HCT116 (cell line): ENCODE measurements around the gene POLA1.

Experiments used
- CBX3 ChIP-seq: IDR thresholded peaks from 2 replicates; pipeline ENCODE4 v1.6.1; 2012; ENCODE audit warnings: low read depth
- EZH2 ChIP-seq: fragments of 200-600 bp; sonication (generic); IDR thresholded peaks from 2 replicates; pipeline ENCODE4 v1.6.1; 2017; ENCODE audit warnings: antibody characterized with exemption, mixed run types
- EZH2phosphoT487 ChIP-seq: fragments of 200-600 bp; IDR thresholded peaks from 2 replicates; pipeline ENCODE4 v1.6.1; 2018; ENCODE audit warnings: antibody characterized with exemption, borderline replicate concordance
- FOSL1 ChIP-seq: IDR thresholded peaks from 2 replicates; pipeline ENCODE4 v1.6.1; 2012; ENCODE audit warnings: low read depth
- JUND ChIP-seq: IDR thresholded peaks from 2 replicates; pipeline ENCODE4 v1.6.1; 2012
- POLR2A ChIP-seq: IDR thresholded peaks from 2 replicates; pipeline ENCODE4 v1.7.0; 2011; ENCODE audit warnings: borderline replicate concordance; ENCODE audit not compliant: insufficient read depth, insufficient read length; ENCODE audit errors: extremely low read depth
- POLR2AphosphoS5 ChIP-seq: IDR thresholded peaks from 2 replicates; pipeline ENCODE4 v1.6.1; 2011; ENCODE audit warnings: mild to moderate bottlenecking, low read depth, low read length, moderate library complexity
- RAD21 ChIP-seq: IDR thresholded peaks from 2 replicates; pipeline ENCODE4 v1.6.1; 2012; ENCODE audit warnings: low read depth, mild to moderate bottlenecking
- SP1 ChIP-seq: IDR thresholded peaks from 2 replicates; pipeline ENCODE4 v1.6.1; 2012; ENCODE audit warnings: low read depth
- YY1 ChIP-seq: IDR thresholded peaks from 2 replicates; pipeline ENCODE4 v1.6.1; 2011; ENCODE audit warnings: low read length, low read depth, moderate library complexity, mild to moderate bottlenecking; ENCODE audit not compliant: insufficient replicate concordance; ENCODE audit errors: extremely low read depth
- TF ChIP-seq, protein P1 (sequence below), 3 experiments: fragments of 200-600 bp in 1 of 3; sonication (generic) in 1 of 3; IDR thresholded peaks in 2 of 3; conservative IDR thresholded peaks in 1 of 3; 2 replicates each; pipeline ENCODE4 v1.5.1; 2012 to 2017; ENCODE audit warnings: low read depth in 2 of 3, low read length in 2 of 3, antibody characterized with exemption in 1 of 3, borderline replicate concordance in 1 of 3, control low read depth in 1 of 3, mild to moderate bottlenecking in 1 of 3, mixed read lengths in 1 of 3, mixed run types in 1 of 3, moderate library complexity in 1 of 3; ENCODE audit not compliant: insufficient read depth in 1 of 3
- TF ChIP-seq, protein P2 (sequence below): IDR thresholded peaks from 2 replicates; pipeline ENCODE4 v1.6.1; 2012; ENCODE audit warnings: low read depth
- TF ChIP-seq, protein P3 (sequence below): IDR thresholded peaks from 2 replicates; pipeline ENCODE4 v1.6.1; 2012
- TF ChIP-seq, protein P4 (sequence below): IDR thresholded peaks from 2 replicates; pipeline ENCODE4 v1.6.1; 2012

DNA sequence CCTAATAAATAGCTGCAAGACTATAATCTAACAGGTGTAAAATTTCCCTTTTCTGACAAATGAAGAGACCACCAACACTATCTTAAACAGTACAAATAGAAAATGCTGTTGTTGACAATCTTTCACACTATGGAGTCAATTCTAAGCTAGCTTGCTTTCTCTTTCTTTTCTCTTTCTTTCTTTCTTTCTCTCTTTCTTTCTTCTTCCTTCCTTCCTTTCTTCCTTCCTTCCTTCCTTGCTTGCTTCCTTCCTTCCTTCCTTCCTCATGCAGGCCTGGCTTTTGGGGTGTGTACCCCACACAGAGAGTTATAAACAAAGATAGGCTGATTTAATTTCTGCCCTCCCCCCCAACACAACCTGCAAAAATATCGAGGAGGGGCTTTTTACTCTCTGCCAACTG, 330.2 kb downstream of the POLA1 start:
- TF ChIP-seq POLR2A, result no peak
- TF ChIP-seq RAD21, result no peak
- TF ChIP-seq, protein P1, sequence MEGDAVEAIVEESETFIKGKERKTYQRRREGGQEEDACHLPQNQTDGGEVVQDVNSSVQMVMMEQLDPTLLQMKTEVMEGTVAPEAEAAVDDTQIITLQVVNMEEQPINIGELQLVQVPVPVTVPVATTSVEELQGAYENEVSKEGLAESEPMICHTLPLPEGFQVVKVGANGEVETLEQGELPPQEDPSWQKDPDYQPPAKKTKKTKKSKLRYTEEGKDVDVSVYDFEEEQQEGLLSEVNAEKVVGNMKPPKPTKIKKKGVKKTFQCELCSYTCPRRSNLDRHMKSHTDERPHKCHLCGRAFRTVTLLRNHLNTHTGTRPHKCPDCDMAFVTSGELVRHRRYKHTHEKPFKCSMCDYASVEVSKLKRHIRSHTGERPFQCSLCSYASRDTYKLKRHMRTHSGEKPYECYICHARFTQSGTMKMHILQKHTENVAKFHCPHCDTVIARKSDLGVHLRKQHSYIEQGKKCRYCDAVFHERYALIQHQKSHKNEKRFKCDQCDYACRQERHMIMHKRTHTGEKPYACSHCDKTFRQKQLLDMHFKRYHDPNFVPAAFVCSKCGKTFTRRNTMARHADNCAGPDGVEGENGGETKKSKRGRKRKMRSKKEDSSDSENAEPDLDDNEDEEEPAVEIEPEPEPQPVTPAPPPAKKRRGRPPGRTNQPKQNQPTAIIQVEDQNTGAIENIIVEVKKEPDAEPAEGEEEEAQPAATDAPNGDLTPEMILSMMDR (IDR thresholded peaks at IDR 0.05 in 2 of 3, conservative IDR thresholded peaks at IDR 0.05 in 1 of 3; ENCODE audit: borderline replicate concordance in 1 of 3, insufficient read depth in 1 of 3, low read depth in 2 of 3, low read length in 2 of 3), result no peak
- no peak for TF ChIP-seq EZH2
- no peak for TF ChIP-seq FOSL1
- no peak for TF ChIP-seq EZH2phosphoT487
- TF ChIP-seq, protein P2, sequence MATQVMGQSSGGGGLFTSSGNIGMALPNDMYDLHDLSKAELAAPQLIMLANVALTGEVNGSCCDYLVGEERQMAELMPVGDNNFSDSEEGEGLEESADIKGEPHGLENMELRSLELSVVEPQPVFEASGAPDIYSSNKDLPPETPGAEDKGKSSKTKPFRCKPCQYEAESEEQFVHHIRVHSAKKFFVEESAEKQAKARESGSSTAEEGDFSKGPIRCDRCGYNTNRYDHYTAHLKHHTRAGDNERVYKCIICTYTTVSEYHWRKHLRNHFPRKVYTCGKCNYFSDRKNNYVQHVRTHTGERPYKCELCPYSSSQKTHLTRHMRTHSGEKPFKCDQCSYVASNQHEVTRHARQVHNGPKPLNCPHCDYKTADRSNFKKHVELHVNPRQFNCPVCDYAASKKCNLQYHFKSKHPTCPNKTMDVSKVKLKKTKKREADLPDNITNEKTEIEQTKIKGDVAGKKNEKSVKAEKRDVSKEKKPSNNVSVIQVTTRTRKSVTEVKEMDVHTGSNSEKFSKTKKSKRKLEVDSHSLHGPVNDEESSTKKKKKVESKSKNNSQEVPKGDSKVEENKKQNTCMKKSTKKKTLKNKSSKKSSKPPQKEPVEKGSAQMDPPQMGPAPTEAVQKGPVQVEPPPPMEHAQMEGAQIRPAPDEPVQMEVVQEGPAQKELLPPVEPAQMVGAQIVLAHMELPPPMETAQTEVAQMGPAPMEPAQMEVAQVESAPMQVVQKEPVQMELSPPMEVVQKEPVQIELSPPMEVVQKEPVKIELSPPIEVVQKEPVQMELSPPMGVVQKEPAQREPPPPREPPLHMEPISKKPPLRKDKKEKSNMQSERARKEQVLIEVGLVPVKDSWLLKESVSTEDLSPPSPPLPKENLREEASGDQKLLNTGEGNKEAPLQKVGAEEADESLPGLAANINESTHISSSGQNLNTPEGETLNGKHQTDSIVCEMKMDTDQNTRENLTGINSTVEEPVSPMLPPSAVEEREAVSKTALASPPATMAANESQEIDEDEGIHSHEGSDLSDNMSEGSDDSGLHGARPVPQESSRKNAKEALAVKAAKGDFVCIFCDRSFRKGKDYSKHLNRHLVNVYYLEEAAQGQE, result no peak
- TF ChIP-seq POLR2AphosphoS5, result no peak
- TF ChIP-seq, protein P3, sequence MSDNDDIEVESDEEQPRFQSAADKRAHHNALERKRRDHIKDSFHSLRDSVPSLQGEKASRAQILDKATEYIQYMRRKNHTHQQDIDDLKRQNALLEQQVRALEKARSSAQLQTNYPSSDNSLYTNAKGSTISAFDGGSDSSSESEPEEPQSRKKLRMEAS, result no peak
- no peak for TF ChIP-seq YY1
- no peak for TF ChIP-seq SP1
- TF ChIP-seq JUND, result no peak
- TF ChIP-seq, protein P4, sequence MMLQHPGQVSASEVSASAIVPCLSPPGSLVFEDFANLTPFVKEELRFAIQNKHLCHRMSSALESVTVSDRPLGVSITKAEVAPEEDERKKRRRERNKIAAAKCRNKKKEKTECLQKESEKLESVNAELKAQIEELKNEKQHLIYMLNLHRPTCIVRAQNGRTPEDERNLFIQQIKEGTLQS, result no peak
- no peak for TF ChIP-seq CBX3
